Measurements from ENCODE around the gene GTPBP6. TPM values are rescaled to one million over a fixed set of nuclear protein-coding genes. Genes with fewer than 3 reads are reported as not detected.
A peak's percentile ranks its signal among the peaks of the same experiment; 100 is the strongest.

GTPBP6 gene, protein sequence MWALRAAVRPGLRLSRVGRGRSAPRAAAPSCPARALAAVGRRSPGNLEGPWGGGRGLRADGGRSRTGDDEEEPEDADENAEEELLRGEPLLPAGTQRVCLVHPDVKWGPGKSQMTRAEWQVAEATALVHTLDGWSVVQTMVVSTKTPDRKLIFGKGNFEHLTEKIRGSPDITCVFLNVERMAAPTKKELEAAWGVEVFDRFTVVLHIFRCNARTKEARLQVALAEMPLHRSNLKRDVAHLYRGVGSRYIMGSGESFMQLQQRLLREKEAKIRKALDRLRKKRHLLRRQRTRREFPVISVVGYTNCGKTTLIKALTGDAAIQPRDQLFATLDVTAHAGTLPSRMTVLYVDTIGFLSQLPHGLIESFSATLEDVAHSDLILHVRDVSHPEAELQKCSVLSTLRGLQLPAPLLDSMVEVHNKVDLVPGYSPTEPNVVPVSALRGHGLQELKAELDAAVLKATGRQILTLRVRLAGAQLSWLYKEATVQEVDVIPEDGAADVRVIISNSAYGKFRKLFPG
- 10 to 100 TPM; 39.3 to 84.1 (median 56.3) TPM for total RNA-seq

DNA sequence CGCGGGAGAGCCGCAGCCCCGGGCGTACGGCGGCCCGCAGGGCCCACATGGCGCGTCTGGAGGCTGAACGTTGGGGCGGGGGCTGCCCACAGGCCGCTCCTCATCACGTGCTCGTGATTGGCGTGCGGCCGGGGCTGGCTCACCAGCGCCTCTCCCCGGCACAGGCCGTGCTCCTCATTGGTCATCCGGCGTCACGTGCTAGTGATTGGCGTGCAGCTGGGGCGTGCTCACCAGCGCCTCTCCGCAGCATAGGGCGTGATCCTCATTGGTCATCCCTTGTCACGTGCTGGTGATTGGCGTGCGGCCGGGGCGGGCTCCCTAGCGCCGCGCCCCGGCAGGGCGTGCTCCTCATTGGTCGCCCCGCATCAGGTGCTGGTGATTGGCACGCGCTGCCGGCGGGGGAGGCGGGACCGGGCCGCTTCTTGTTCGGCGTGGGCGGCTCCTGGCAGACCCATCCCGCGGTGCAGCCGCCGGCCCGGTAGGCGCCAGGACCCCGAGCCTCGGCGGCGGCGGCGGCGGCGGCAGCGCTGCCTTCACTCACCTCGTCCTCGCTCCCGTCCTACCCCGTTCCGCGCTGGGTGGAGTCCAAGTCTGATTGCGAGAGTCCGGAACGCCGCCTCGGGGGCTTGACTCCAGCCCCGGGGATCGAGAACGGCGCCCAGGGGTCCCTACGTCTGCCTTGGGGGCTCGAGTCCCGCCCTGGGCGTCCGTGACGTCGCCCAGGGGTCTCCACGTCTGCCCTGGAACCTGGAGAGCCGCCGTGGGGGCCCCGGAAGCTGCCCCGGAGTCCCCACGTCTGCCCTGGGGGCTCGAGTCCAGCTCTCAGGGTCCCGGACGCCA is at the start of gene GTPBP6:
Gene GTPBP6 (minus strand): TSS at position 58 of the 840 bp plus-strand sequence. CDS start 9 bp downstream, at position 49.
- Histone ChIP-seq H3K27me3 (peaks cover 0 to under 1% of the 10 kb centered on the region in 2 donors), H3K36me3 (peaks cover 0 to 25% (median under 1%) of the 10 kb centered on the region in 3 donors), H3K27ac (peak within 1 kb of the TSS; percentile 91 to 99 (median 96)), H3K9me3 (no peaks in the 10 kb centered on the region), H3K4me1 (peaks cover 0 to 32% (median 13%) of the 10 kb centered on the region in 4 donors), H3K4me3 (peak within 1 kb of the TSS; percentile 73 to 99 (median 94))
- DNase-seq (ENCODE audit: low spot score in 2 of 2), result peak; percentile 99
- 0% methylated on average over 5 of the region's 97 CpGs; no CpG with 5 or more reads in 1 of the 2 donors for WGBS, 2 donors
- TF ChIP-seq EP300 (IDR thresholded peaks at IDR 0.05), result peak; percentile 76 to 81
- TF ChIP-seq, protein P1, sequence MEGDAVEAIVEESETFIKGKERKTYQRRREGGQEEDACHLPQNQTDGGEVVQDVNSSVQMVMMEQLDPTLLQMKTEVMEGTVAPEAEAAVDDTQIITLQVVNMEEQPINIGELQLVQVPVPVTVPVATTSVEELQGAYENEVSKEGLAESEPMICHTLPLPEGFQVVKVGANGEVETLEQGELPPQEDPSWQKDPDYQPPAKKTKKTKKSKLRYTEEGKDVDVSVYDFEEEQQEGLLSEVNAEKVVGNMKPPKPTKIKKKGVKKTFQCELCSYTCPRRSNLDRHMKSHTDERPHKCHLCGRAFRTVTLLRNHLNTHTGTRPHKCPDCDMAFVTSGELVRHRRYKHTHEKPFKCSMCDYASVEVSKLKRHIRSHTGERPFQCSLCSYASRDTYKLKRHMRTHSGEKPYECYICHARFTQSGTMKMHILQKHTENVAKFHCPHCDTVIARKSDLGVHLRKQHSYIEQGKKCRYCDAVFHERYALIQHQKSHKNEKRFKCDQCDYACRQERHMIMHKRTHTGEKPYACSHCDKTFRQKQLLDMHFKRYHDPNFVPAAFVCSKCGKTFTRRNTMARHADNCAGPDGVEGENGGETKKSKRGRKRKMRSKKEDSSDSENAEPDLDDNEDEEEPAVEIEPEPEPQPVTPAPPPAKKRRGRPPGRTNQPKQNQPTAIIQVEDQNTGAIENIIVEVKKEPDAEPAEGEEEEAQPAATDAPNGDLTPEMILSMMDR (IDR thresholded peaks at IDR 0.05), result peak in 4 of 5 experiments; percentile 14 to 60 (median 37)
- peak in 1 of 2 donors; percentile 54 for TF ChIP-seq POLR2A (IDR thresholded peaks at IDR 0.05)

DNA sequence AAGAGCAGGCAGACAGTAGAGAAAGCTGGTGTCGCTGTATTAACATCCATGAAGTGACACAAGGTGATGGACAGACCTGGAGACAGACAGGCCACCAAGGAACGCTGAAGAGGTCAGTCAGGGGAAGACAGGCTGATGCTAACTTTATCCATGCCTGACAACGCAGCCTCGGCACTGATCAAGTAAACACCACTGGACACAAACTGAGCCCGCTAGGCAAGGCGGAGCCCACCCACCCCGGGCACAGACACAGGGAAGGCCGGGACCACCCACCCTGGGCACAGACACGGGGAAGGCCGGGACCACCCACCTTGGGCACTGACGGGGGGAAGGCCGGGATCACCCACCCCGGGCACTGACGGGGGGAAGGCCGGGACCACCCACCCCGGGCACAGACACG is 49.3 kb upstream of the GTPBP6 start:
- no peak overlapping the region for H3K27ac ChIP-seq
- WGBS, 2 donors, result 75 to 89% methylated on average over 6 to 9 of the region's 17 CpGs
- no peak overlapping the region for H3K4me3 ChIP-seq
- DNase-seq (ENCODE audit: low spot score in 2 of 2), result no peak
- H3K9me3 ChIP-seq, result no peaks in the 10 kb centered on the region
- H3K27me3 ChIP-seq, result peaks cover 0 to 18% of the 10 kb centered on the region in 2 donors
- peaks cover 0 to 12% (median 0%) of the 10 kb centered on the region in 3 donors for H3K36me3 ChIP-seq
- no peak for TF ChIP-seq POLR2A (IDR thresholded peaks at IDR 0.05)
- TF ChIP-seq, protein P1 (IDR thresholded peaks at IDR 0.05), result no peak
- TF ChIP-seq EP300 (IDR thresholded peaks at IDR 0.05), result no peak
- peaks cover 0 to 33% (median 1%) of the 10 kb centered on the region in 4 donors for H3K4me1 ChIP-seq

DNA sequence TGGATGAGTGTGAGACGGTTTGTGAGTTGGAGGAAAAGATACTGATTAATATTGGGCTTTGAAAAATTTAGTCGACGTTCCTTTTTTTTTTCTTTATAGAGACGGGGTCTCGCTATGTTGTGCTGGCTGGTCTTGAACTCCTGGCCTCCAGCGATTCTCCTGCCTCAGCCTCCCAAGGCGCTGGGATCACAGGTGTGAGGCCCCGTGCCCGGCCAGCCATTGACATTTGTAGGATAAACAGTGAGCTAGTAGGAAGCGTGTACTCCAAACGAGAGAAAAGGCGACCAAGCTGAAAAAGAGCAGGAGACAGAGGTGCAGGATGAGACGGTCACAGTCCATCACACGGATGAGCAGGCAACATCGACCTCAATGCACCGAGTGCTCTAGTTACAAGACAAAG is 48.8 kb upstream of the GTPBP6 start:
- Histone ChIP-seq H3K4me1 (peaks cover 0 to 28% (median 0%) of the 10 kb centered on the region in 4 donors), H3K4me3 (no peak overlapping the region), H3K27me3 (peaks cover 0 to 13% of the 10 kb centered on the region in 2 donors), H3K9me3 (no peaks in the 10 kb centered on the region), H3K27ac (no peak overlapping the region), H3K36me3 (peaks cover 0 to 12% (median 0%) of the 10 kb centered on the region in 3 donors)
- DNase-seq (ENCODE audit: low spot score in 2 of 2), result no peak
- TF ChIP-seq POLR2A (IDR thresholded peaks at IDR 0.05) (no peak), EP300 (IDR thresholded peaks at IDR 0.05) (no peak)
- TF ChIP-seq, protein P1 (IDR thresholded peaks at IDR 0.05), result no peak
- 91 to 93% methylated on average over 16 of the region's 16 CpGs for WGBS, 2 donors

DNA sequence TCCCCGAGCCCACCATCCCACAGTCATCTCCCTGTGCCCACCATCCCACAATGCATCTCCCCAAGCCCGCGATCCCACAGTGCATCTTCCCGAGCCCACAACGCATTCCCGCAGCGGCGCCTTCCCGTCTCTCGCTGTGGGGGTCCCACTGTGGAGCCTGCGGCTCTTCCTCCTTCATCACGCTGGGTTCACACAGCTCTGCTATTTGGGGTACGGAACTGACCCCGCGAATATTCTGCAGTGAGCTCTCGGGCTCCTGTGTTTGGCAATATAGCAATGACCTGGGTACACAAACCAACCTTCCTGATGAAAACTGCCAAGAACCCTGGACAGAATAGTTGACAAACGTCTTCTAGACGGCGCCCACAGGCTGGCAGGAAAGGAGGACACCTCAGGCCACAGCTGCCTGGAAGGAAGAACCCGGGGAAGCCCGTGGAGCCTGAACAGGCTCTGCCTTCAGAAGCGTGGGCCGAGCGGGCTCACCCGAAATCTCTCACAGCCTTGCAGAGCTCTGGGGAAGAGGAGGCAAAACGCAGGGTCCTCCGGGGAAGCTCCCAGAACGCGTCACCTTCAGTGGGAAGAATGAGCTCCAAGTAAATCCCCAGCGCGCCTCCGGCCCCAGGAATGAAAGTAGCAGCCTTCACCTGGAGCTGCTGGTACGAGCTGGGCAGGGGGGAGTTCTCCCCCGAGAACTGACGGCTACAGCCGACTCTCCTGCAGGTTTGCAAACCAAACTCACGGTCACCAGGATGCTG is 45.2 kb upstream of the GTPBP6 start:
- no peak for TF ChIP-seq EP300 (IDR thresholded peaks at IDR 0.05)
- TF ChIP-seq, protein P1 (IDR thresholded peaks at IDR 0.05), result no peak
- no peak for TF ChIP-seq POLR2A (IDR thresholded peaks at IDR 0.05)
- Histone ChIP-seq H3K36me3 (peaks cover 0 to 36% (median 5%) of the 10 kb centered on the region in 3 donors), H3K27ac (no peak overlapping the region), H3K4me1 (peaks cover 0 to 5% (median 0%) of the 10 kb centered on the region in 4 donors), H3K27me3 (no peaks in the 10 kb centered on the region), H3K4me3 (no peak overlapping the region), H3K9me3 (peaks cover 0 to 26% (median 6%) of the 10 kb centered on the region in 4 donors)
- WGBS, 2 donors, result 91 to 97% methylated on average over 36 to 37 of the region's 37 CpGs
- no peak for DNase-seq (ENCODE audit: low spot score in 2 of 2)
